Cardiac septum (tissue), 1 donor: Measurements from ENCODE around the gene PHACTR1. TPM values are rescaled to one million over a fixed set of nuclear protein-coding genes. Genes with fewer than 3 reads are reported as not detected.
A peak's percentile ranks its signal among the peaks of the same experiment; 100 is the strongest.
"Not testable (repeated sequence)": the region's sequence is repeated elsewhere in the genome, so short reads cannot be mapped to it uniquely, and the experiment has no call there.

ENCODE experiments used
- DNase-seq: peaks from one replicate; pipeline ENCODE4 v3.0.0-alpha.2; 2020; ENCODE audit warnings: low spot score
- intact Hi-C: fragments of 100-400 bp; cut with DNase I; formaldehyde crosslinking; loops from one replicate; pipeline ENCODE4 v1.14.0; 2022
- total RNA-seq: library from RNA; stranded (reverse); fragmentation: NEBNext Ultra II Directional; extraction: Animal tissue kit (Norgen Biotek cat#: 25700); gene quantifications from one replicate; pipeline ENCODE4 v1.2.1, GENCODE V29; 2021
- donor health status: DM: no; HTN: no; CAD: no.

PHACTR1 gene
- total RNA-seq, 1 donor from 2014 or later: 26.2 TPM

GRCh38 chr6:12927746-12928145 is 211.2 kb downstream of the PHACTR1 start:
- DNase-seq: no peak
- intact Hi-C loops: no loop called here

GRCh38 chr6:12929678-12930077 is 213.1 kb downstream of the PHACTR1 start:
- intact Hi-C loops: no loop called here

GRCh38 chr6:12931639-12932038 is 215.1 kb downstream of the PHACTR1 start:
- no peak for DNase-seq
- intact Hi-C loops: no loop called here

More at GRCh38 chr6:12929678-12930077, 213.1 kb downstream of the PHACTR1 start:
- DNase-seq: no peak

GRCh38 chr6:12935637-12936036 is 219.1 kb downstream of the PHACTR1 start:
- intact Hi-C loops: no loop called here
- no peak for DNase-seq

GRCh38 chr6:12937971-12938370 is 221.4 kb downstream of the PHACTR1 start:
- no peak for DNase-seq
- intact Hi-C loops: no loop called here

GRCh38 chr6:12939314-12939713 is 222.7 kb downstream of the PHACTR1 start:
- intact Hi-C loops: no loop called here
- no peak for DNase-seq

- no peak for DNase-seq
- intact Hi-C loops: no loop called here
Observed at GRCh38 chr6:12941422-12941821, 224.9 kb downstream of the PHACTR1 start.

- no peak for DNase-seq
- intact Hi-C loops: no loop called here
Observed at GRCh38 chr6:12943549-12943948, 227.0 kb downstream of the PHACTR1 start.

GRCh38 chr6:12944001-12944400 is 227.4 kb downstream of the PHACTR1 start:
- intact Hi-C loops: no loop called here
- no peak for DNase-seq

GRCh38 chr6:12944528-12944927 is 228.0 kb downstream of the PHACTR1 start:
- intact Hi-C loops, DNase-seq: not testable (repeated sequence)

- intact Hi-C loops: no loop called here
- DNase-seq: no peak
Observed at GRCh38 chr6:12947151-12947871, 230.7 kb downstream of the PHACTR1 start.

- DNase-seq: no peak
- intact Hi-C loops: no loop called here
Observed at GRCh38 chr6:12947967-12948366, 231.4 kb downstream of the PHACTR1 start.

GRCh38 chr6:12950976-12951375 is 234.4 kb downstream of the PHACTR1 start:
- intact Hi-C loops: no loop called here
- no peak for DNase-seq

- intact Hi-C loops: no loop called here
- no peak for DNase-seq
Observed at GRCh38 chr6:12951415-12951814, 234.8 kb downstream of the PHACTR1 start.

GRCh38 chr6:12952318-12952717 is 235.8 kb downstream of the PHACTR1 start:
- intact Hi-C loops: no loop called here
- no peak for DNase-seq

GRCh38 chr6:12955956-12956355 is 239.4 kb downstream of the PHACTR1 start:
- DNase-seq: no peak
- intact Hi-C loops: loop anchor here (5.0 kb wide), 1 partner anchor 61 kb away; no protein-coding TSS in a partner anchor

- intact Hi-C loops: loop anchor here (5.0 kb wide), 1 partner anchor 60 kb away; no protein-coding TSS in a partner anchor
- DNase-seq: no peak
Observed at GRCh38 chr6:12956991-12957320, 240.4 kb downstream of the PHACTR1 start.

GRCh38 chr6:12957321-12958051 is 240.9 kb downstream of the PHACTR1 start:
- peak; percentile 83 for DNase-seq
- intact Hi-C loops: loop anchor here (5.0 kb wide), 1 partner anchor 60 kb away; no protein-coding TSS in a partner anchor

GRCh38 chr6:12958052-12958706 is 241.6 kb downstream of the PHACTR1 start:
- no peak for DNase-seq
- intact Hi-C loops: loop anchor here (5.0 kb wide), 1 partner anchor 59 kb away; no protein-coding TSS in a partner anchor

- DNase-seq: no peak
- intact Hi-C loops: loop anchor here (5.0 kb wide), 1 partner anchor 46 kb away; no protein-coding TSS in a partner anchor
Observed at GRCh38 chr6:12961761-12962160, 245.2 kb downstream of the PHACTR1 start.
